AG10803 (cell line): Measurements from ENCODE around the gene TMEM125.

Experiments used
- DNase-seq: peaks from one replicate; pipeline ENCODE4 v3.0.0; 2010; ENCODE audit warnings: low read depth
- H3K4me3 ChIP-seq: 2 replicates; pipeline ENCODE4 v1.5.1; 2011; ENCODE audit warnings: mild to moderate bottlenecking, low read length, control low read depth
- CTCF ChIP-seq: conservative IDR thresholded peaks from 2 replicates; pipeline ENCODE4 v1.5.1; 2011; ENCODE audit warnings: mild to moderate bottlenecking, low read length, control low read depth, inconsistent platforms

The TMEM125 gene

GRCh38 chr1:43286533-43286932 lies 16.8 kb downstream of the TMEM125 start:
- DNase-seq = no peak
- no peak for TF ChIP-seq CTCF
- no peak overlapping the region for H3K4me3 ChIP-seq

GRCh38 chr1:43288058-43288784 lies 18.4 kb downstream of the TMEM125 start:
- no peak overlapping the region for H3K4me3 ChIP-seq
- DNase-seq = no peak
- TF ChIP-seq CTCF = no peak

GRCh38 chr1:43288785-43289706 lies 19.3 kb downstream of the TMEM125 start:
- DNase-seq = no peak
- H3K4me3 ChIP-seq = no peak overlapping the region
- TF ChIP-seq CTCF = no peak

GRCh38 chr1:43292216-43292615 lies 22.4 kb downstream of the TMEM125 start:
- TF ChIP-seq CTCF = no peak
- H3K4me3 ChIP-seq = no peak overlapping the region
- no peak for DNase-seq

GRCh38 chr1:43292679-43293078 lies 22.9 kb downstream of the TMEM125 start:
- H3K4me3 ChIP-seq = no peak overlapping the region
- no peak for DNase-seq
- TF ChIP-seq CTCF = no peak

GRCh38 chr1:43293176-43293575 lies 23.4 kb downstream of the TMEM125 start:
- H3K4me3 ChIP-seq = no peak overlapping the region
- no peak for DNase-seq
- TF ChIP-seq CTCF = no peak
